Keratinocyte (primary cell): ENCODE measurements around the gene FAF1. TPM values are rescaled to one million over a fixed set of nuclear protein-coding genes. Genes with fewer than 3 reads are reported as not detected.

Source experiments
- DNase-seq: peaks from one replicate; pipeline ENCODE4 v3.0.0-alpha.2; 2011; ENCODE audit warnings: low read depth, missing footprints, low spot score
- FAIRE-seq: peaks from 2 replicates; lab custom pipeline; 2011; peaks lifted over from hg19 to GRCh38; lab: Jason Lieb, UNC
- H2AFZ ChIP-seq: 2 replicates; pipeline ENCODE4 v1.6.0; 2012; ENCODE audit warnings: low read length, control low read depth, inconsistent platforms; ENCODE audit not compliant: control insufficient read depth
- H3K27ac ChIP-seq: 2 replicates; pipeline ENCODE4 v1.5.1; 2011; ENCODE audit warnings: low read length; ENCODE audit not compliant: control insufficient read depth, insufficient read depth
- H3K27me3 ChIP-seq: 3 replicates; pipeline ENCODE4 v1.6.0; 2011; ENCODE audit warnings: low read length; ENCODE audit not compliant: control insufficient read depth, insufficient read depth; ENCODE audit errors: extremely low read depth
- H3K36me3 ChIP-seq, 2 experiments: 2 replicates in 1 of 2; 3 replicates in 1 of 2; pipeline ENCODE4 v1.5.1; 2011; ENCODE audit warnings: low read length in 2 of 2, mild to moderate bottlenecking in 1 of 2; ENCODE audit not compliant: control insufficient read depth in 2 of 2, insufficient read depth in 2 of 2; ENCODE audit errors: extremely low read depth in 1 of 2
- H3K4me1 ChIP-seq: 3 replicates; pipeline ENCODE4 v1.5.1; 2011; ENCODE audit warnings: low read length; ENCODE audit not compliant: control insufficient read depth, insufficient read depth; ENCODE audit errors: extremely low read depth
- H3K4me2 ChIP-seq: 3 replicates; pipeline ENCODE4 v1.6.0; 2011; ENCODE audit warnings: low read depth, low read length; ENCODE audit not compliant: control insufficient read depth, insufficient read depth; ENCODE audit errors: extremely low read depth
- H3K4me3 ChIP-seq, 3 experiments: fragments of 200-600 bp in 1 of 3; sonication (generic) in 1 of 3; 2 replicates in 2 of 3; 3 replicates in 1 of 3; pipeline ENCODE4 v1.5.1; 2011 to 2016; ENCODE audit warnings: low read length in 3 of 3, mild to moderate bottlenecking in 3 of 3, control low read depth in 2 of 3, inconsistent platforms in 1 of 3, low read depth in 1 of 3, mixed read lengths in 1 of 3, mixed run types in 1 of 3, moderate library complexity in 1 of 3; ENCODE audit not compliant: control insufficient read depth in 2 of 3, insufficient read depth in 2 of 3; ENCODE audit errors: extremely low read depth in 1 of 3
- H3K79me2 ChIP-seq: 2 replicates; pipeline ENCODE4 v1.6.0; 2012; ENCODE audit warnings: low read length; ENCODE audit not compliant: control insufficient read depth, insufficient read depth
- H3K9ac ChIP-seq: 3 replicates; pipeline ENCODE4 v1.6.0; 2011; ENCODE audit warnings: low read length; ENCODE audit not compliant: control insufficient read depth, insufficient read depth; ENCODE audit errors: extremely low read depth
- H3K9me1 ChIP-seq: 3 replicates; pipeline ENCODE4 v1.6.0; 2011; ENCODE audit warnings: low read length; ENCODE audit not compliant: control insufficient read depth, insufficient read depth; ENCODE audit errors: extremely low read depth
- H3K9me3 ChIP-seq: 2 replicates; pipeline ENCODE4 v1.5.1; 2012; ENCODE audit warnings: low read depth, low read length; ENCODE audit not compliant: control insufficient read depth
- H4K20me1 ChIP-seq: 3 replicates; pipeline ENCODE4 v1.6.0; 2011; ENCODE audit warnings: low read length; ENCODE audit not compliant: control insufficient read depth, insufficient read depth; ENCODE audit errors: extremely low read depth
- EZH2 ChIP-seq: IDR thresholded peaks from one replicate; pipeline ENCODE4 v1.6.1; 2012; ENCODE audit warnings: inconsistent platforms, mild to moderate bottlenecking, low read length, moderate library complexity
- dilution Hi-C: fragments of 300-500 bp; cut with MboI; formaldehyde crosslinking; loops from one replicate; pipeline ENCODE4 v1.7.0; 2020; ENCODE audit warnings: low sequenced_read_pairs; ENCODE audit not compliant: extremely low pct_ligation_motif_present
- polyA plus RNA-seq, 5 experiments: library from polyadenylated mRNA; depleted of rRNA in 3 of 5; stranded (reverse) in 3 of 5; stranded (forward) in 1 of 5; unstranded in 1 of 5; fragments of >200 nt; gene quantifications; 1 replicate in 1 of 5; 2 replicates in 3 of 5; 3 replicates in 1 of 5; pipeline versions ENCODE4 v1.2.1 to v1.2.3, GENCODE V29; 2011 to 2012; ENCODE audit warnings: missing spikeins in 2 of 5, low read depth in 1 of 5, low replicate concordance in 1 of 5
- TF ChIP-seq, protein P1 (sequence below), 3 experiments: IDR thresholded peaks in 1 of 3; conservative IDR thresholded peaks in 1 of 3; optimal IDR thresholded peaks in 1 of 3; 2 replicates in 2 of 3; 3 replicates in 1 of 3; pipeline versions ENCODE3 to v1.5.1; 2011; ENCODE audit warnings: low read length in 3 of 3, mild to moderate bottlenecking in 3 of 3, moderate library complexity in 2 of 3, control low read depth in 1 of 3, inconsistent platforms in 1 of 3; ENCODE audit not compliant: insufficient read depth in 2 of 3; ENCODE audit errors: extremely low read depth in 1 of 3

The FAF1 gene
- polyA plus RNA-seq, 1 donor (not counting 4 experiments of a cell fraction or from before 2014, with no cell fraction given), result 33.1 TPM

DNA sequence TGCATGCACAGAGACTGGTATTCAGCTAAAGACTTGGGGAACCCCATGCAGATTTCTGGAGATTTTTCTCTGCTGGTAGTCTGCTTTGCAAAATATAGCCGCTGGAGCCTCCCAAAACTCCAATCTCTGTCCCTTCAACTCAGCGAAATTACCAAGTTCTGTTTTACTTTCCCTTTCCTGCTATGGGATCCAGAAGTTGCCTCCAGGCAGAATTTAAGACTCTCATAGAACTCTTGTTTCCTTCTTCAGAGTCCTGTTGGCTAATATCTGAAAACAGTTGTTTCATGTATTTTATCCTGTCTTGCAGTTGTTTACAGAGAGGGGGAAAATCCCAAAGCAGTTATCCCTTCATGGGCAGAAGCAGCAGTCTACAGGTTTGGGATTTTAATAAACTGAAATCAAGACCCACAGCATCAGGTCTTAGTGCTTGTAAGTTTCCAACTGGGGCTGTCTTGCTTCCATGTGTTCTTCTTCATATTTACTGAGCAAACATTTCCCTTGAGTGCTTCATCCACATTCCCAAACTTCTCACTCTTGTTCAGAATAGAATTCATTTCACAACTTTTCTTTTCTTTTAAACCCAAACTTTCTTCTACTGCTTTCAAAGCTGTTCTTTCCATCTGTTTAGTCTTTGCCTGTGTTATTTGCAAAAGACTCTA lies 315.5 kb downstream of the FAF1 start:
- Histone ChIP-seq H3K27ac (no peak overlapping the region), H3K4me1 (no peaks in the 10 kb centered on the region), H3K9ac (no peak overlapping the region), H3K9me3 (no peaks in the 10 kb centered on the region), H2AFZ (no peak overlapping the region), H3K36me3 (peaks cover 0 to 2% of the 10 kb centered on the region in 2 experiments), H3K9me1 (no peaks in the 10 kb centered on the region), H3K4me3 (no peak overlapping the region), H3K27me3 (no peaks in the 10 kb centered on the region), H4K20me1 (no peaks in the 10 kb centered on the region), H3K79me2 (no peaks in the 10 kb centered on the region), H3K4me2 (no peak overlapping the region)
- FAIRE-seq (no peak), DNase-seq (no peak)
- dilution Hi-C loops, result no loop called here
- TF ChIP-seq, protein P1, sequence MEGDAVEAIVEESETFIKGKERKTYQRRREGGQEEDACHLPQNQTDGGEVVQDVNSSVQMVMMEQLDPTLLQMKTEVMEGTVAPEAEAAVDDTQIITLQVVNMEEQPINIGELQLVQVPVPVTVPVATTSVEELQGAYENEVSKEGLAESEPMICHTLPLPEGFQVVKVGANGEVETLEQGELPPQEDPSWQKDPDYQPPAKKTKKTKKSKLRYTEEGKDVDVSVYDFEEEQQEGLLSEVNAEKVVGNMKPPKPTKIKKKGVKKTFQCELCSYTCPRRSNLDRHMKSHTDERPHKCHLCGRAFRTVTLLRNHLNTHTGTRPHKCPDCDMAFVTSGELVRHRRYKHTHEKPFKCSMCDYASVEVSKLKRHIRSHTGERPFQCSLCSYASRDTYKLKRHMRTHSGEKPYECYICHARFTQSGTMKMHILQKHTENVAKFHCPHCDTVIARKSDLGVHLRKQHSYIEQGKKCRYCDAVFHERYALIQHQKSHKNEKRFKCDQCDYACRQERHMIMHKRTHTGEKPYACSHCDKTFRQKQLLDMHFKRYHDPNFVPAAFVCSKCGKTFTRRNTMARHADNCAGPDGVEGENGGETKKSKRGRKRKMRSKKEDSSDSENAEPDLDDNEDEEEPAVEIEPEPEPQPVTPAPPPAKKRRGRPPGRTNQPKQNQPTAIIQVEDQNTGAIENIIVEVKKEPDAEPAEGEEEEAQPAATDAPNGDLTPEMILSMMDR (optimal IDR thresholded peaks at IDR 0.05 in 1 of 3, IDR thresholded peaks at IDR 0.05 in 1 of 3, conservative IDR thresholded peaks at IDR 0.05 in 1 of 3; ENCODE audit: extremely low read depth in 1 of 3, insufficient read depth in 2 of 3, low read length in 3 of 3), result no peak
- no peak for TF ChIP-seq EZH2

DNA sequence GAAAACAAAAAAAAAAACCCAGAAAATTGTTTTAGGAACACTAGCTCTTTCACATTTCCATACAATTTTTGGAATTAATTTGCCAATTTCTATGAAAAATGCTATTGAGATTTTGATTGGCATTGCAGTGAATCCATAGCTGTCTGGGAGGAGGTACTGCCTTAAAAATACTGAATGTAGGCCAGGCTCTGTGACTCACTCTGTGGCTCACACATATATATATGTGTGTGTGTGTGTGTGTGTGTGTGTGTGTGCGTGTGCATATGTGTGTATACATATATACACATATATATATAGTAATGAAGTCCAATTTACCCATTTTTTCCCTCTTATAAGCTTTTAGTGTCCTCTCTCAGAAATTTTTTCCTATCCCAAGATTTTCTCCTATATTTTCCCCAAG lies 322.6 kb downstream of the FAF1 start:
- DNase-seq (no peak), FAIRE-seq (no peak)
- TF ChIP-seq, protein P1 (optimal IDR thresholded peaks at IDR 0.05 in 1 of 3, IDR thresholded peaks at IDR 0.05 in 1 of 3, conservative IDR thresholded peaks at IDR 0.05 in 1 of 3; ENCODE audit: extremely low read depth in 1 of 3, insufficient read depth in 2 of 3, low read length in 3 of 3), result no peak
- no peak for TF ChIP-seq EZH2
- Histone ChIP-seq H3K36me3 (no peaks in the 10 kb centered on the region), H3K27me3 (no peaks in the 10 kb centered on the region), H3K9me3 (no peaks in the 10 kb centered on the region), H3K4me3 (no peak overlapping the region), H3K9ac (no peak overlapping the region), H2AFZ (no peak overlapping the region), H3K27ac (no peak overlapping the region), H3K4me1 (no peaks in the 10 kb centered on the region), H3K79me2 (no peaks in the 10 kb centered on the region), H3K4me2 (no peak overlapping the region), H3K9me1 (no peaks in the 10 kb centered on the region), H4K20me1 (no peaks in the 10 kb centered on the region)
- dilution Hi-C loops, result no loop called here
